HCT116 (cell line): ENCODE measurements around the gene SAV1. TPM values are rescaled to one million over a fixed set of nuclear protein-coding genes. Genes with fewer than 3 reads are reported as not detected.
A peak's percentile ranks its signal among the peaks of the same experiment; 100 is the strongest.

Source experiments
- ATAC-seq: fragments of 200-7000 bp; cut with Tn5 transposase; 2 replicates; pipeline ENCODE4 v1.9.1; 2020; ENCODE audit warnings: mild to moderate bottlenecking, moderate library complexity
- BruUV-seq: library from RNA; stranded (reverse); fragments of 400-500 nt; replicated peaks from 2 replicates; lab custom pipeline; 2021; lab: Mats Ljungman, UMichigan
- CTCF ChIA-PET: fragments of 300-600 bp; sonication (Branson Sonifier 250); formaldehyde crosslinking; loops from one replicate; lab custom pipeline; 2021; ENCODE audit warnings: antibody characterized with exemption; lab: Charles Lee
- POLR2A ChIA-PET: fragments of 300-600, 350-600 bp; sonication (Branson Sonifier 250); formaldehyde crosslinking; loops from one replicate; lab custom pipeline; 2021; ENCODE audit warnings: antibody characterized with exemption; lab: Charles Lee
- RAD21 ChIA-PET, 2 experiments: fragments of 300-600 bp; sonication (Branson Sonifier 250); formaldehyde crosslinking; loops; one replicate each; lab custom pipeline; 2023; ENCODE audit warnings: low total read pairs in 2 of 2; ENCODE audit not compliant: uncharacterized antibody in 2 of 2, unreplicated experiment in 2 of 2, low non-redundant PET in 1 of 2; lab: Charles Lee
- DNase-seq: peaks from one replicate; pipeline ENCODE4 v3.0.0-alpha.2; 2010; ENCODE audit warnings: low read depth, low spot score
- H2AFZ ChIP-seq: fragments of 200-600 bp; shearing (Covaris generic), sonication (generic); 2 replicates; pipeline ENCODE4 v1.6.1; 2017; ENCODE audit warnings: low read depth, mixed run types, mixed read lengths, antibody characterized with exemption, low read length; ENCODE audit not compliant: poor library complexity, severe bottlenecking
- H3K27ac ChIP-seq: 2 replicates; pipeline ENCODE4 v1.5.1; 2012; ENCODE audit warnings: low read depth, low read length
- H3K27me3 ChIP-seq: fragments of 200-600 bp; sonication (generic); 2 replicates; pipeline ENCODE4 v1.6.1; 2016; ENCODE audit warnings: mixed run types, low read length, mixed read lengths; ENCODE audit not compliant: insufficient read depth
- H3K36me3 ChIP-seq, 2 experiments: fragments of 200-500 bp in 1 of 2; fragments of 200-600 bp in 1 of 2; sonication (Bioruptor generic) in 1 of 2; sonication (generic) in 1 of 2; 2 replicates each; pipeline versions ENCODE4 v1.5.1 to v1.6.1; 2014 to 2016; ENCODE audit warnings: low read length in 2 of 2, inconsistent platforms in 1 of 2, mixed read lengths in 1 of 2, mixed run types in 1 of 2; ENCODE audit not compliant: insufficient read depth in 2 of 2, control insufficient read depth in 1 of 2
- H3K4me1 ChIP-seq, 2 experiments: fragments of 200-600 bp in 1 of 2; sonication (generic) in 1 of 2; 2 replicates each; pipeline versions ENCODE4 v1.5.1 to v1.6.1; 2012 to 2017; ENCODE audit warnings: low read length in 2 of 2, inconsistent platforms in 1 of 2, mild to moderate bottlenecking in 1 of 2, mixed read lengths in 1 of 2, mixed run types in 1 of 2, moderate library complexity in 1 of 2; ENCODE audit not compliant: insufficient read depth in 2 of 2, control insufficient read depth in 1 of 2
- H3K4me2 ChIP-seq: fragments of 200-600 bp; sonication (generic); 2 replicates; pipeline ENCODE4 v1.6.1; 2017; ENCODE audit warnings: mixed run types, low read length, mixed read lengths
- H3K4me3 ChIP-seq, 2 experiments: fragments of 200-600 bp in 1 of 2; sonication (generic) in 1 of 2; replicated peaks in 1 of 2; 2 replicates each; pipeline ENCODE4 v1.5.1; 2011 to 2016; ENCODE audit warnings: low read length in 2 of 2, control low read depth in 1 of 2, low read depth in 1 of 2, mild to moderate bottlenecking in 1 of 2, mixed read lengths in 1 of 2, mixed run types in 1 of 2
- H3K79me2 ChIP-seq: fragments of 200-600 bp; sonication (generic); 2 replicates; pipeline ENCODE4 v1.6.1; 2017; ENCODE audit warnings: mild to moderate bottlenecking, mixed run types, low read length, moderate library complexity, mixed read lengths; ENCODE audit not compliant: insufficient read depth
- H3K9ac ChIP-seq: fragments of 200-600 bp; sonication (generic); 2 replicates; pipeline ENCODE4 v1.6.1; 2016; ENCODE audit warnings: low read length, mixed read lengths
- H3K9me2 ChIP-seq: fragments of 200-600 bp; sonication (generic), shearing (Covaris generic); 2 replicates; pipeline ENCODE4 v1.6.1; 2017; ENCODE audit warnings: mixed run types, mild to moderate bottlenecking, moderate library complexity; ENCODE audit not compliant: insufficient read depth
- H3K9me3 ChIP-seq, 2 experiments: fragments of 200-500 bp in 1 of 2; fragments of 200-600 bp in 1 of 2; sonication (Bioruptor generic) in 1 of 2; sonication (generic) in 1 of 2; 2 replicates each; pipeline ENCODE4 v1.6.1; 2014 to 2017; ENCODE audit warnings: low read length in 2 of 2, mixed read lengths in 2 of 2, inconsistent platforms in 1 of 2, low read depth in 1 of 2, mild to moderate bottlenecking in 1 of 2, mixed run types in 1 of 2, moderate library complexity in 1 of 2; ENCODE audit not compliant: control insufficient read depth in 1 of 2, insufficient read depth in 1 of 2
- H4K20me1 ChIP-seq: fragments of 200-600 bp; sonication (generic), shearing (Covaris generic); 2 replicates; pipeline ENCODE4 v1.6.1; 2017; ENCODE audit warnings: mixed run types, mild to moderate bottlenecking, moderate library complexity; ENCODE audit not compliant: insufficient read depth
- CBX3 ChIP-seq: IDR thresholded peaks from 2 replicates; pipeline ENCODE4 v1.6.1; 2012; ENCODE audit warnings: low read depth
- CEBPB ChIP-seq: IDR thresholded peaks from 2 replicates; pipeline ENCODE4 v1.6.1; 2012; ENCODE audit warnings: low read depth
- EGR1 ChIP-seq: IDR thresholded peaks from 2 replicates; pipeline ENCODE4 v1.6.1; 2012; ENCODE audit warnings: low read depth
- ELF1 ChIP-seq: IDR thresholded peaks from 2 replicates; pipeline ENCODE4 v1.6.1; 2012; ENCODE audit warnings: low read depth, borderline replicate concordance
- EZH2 ChIP-seq: fragments of 200-600 bp; sonication (generic); IDR thresholded peaks from 2 replicates; pipeline ENCODE4 v1.6.1; 2017; ENCODE audit warnings: antibody characterized with exemption, mixed run types
- EZH2phosphoT487 ChIP-seq: fragments of 200-600 bp; IDR thresholded peaks from 2 replicates; pipeline ENCODE4 v1.6.1; 2018; ENCODE audit warnings: antibody characterized with exemption, borderline replicate concordance
- FOSL1 ChIP-seq: IDR thresholded peaks from 2 replicates; pipeline ENCODE4 v1.6.1; 2012; ENCODE audit warnings: low read depth
- JUND ChIP-seq: IDR thresholded peaks from 2 replicates; pipeline ENCODE4 v1.6.1; 2012
- RAD21 ChIP-seq: IDR thresholded peaks from 2 replicates; pipeline ENCODE4 v1.6.1; 2012; ENCODE audit warnings: low read depth, mild to moderate bottlenecking
- SIN3A ChIP-seq: IDR thresholded peaks from 2 replicates; pipeline ENCODE4 v1.6.1; 2012; ENCODE audit warnings: low read depth
- SP1 ChIP-seq: IDR thresholded peaks from 2 replicates; pipeline ENCODE4 v1.6.1; 2012; ENCODE audit warnings: low read depth
- TCF7L2 ChIP-seq: IDR thresholded peaks from 2 replicates; pipeline ENCODE4 v1.7.0; 2011; ENCODE audit warnings: borderline replicate concordance, inconsistent platforms; ENCODE audit not compliant: insufficient read depth, insufficient read length; ENCODE audit errors: extremely low read depth
- ZNF274 ChIP-seq: fragments of 200-500 bp; sonication (Bioruptor generic); IDR thresholded peaks from 2 replicates; pipeline ENCODE4 v1.6.1; 2014; ENCODE audit warnings: mild to moderate bottlenecking, low read depth, low read length, inconsistent platforms
- intact Hi-C: fragments of 100-400 bp; cut with micrococcal nuclease; formaldehyde crosslinking; loops from 2 replicates; pipeline ENCODE4 v1.10.0; 2022
- total RNA-seq: library from RNA; stranded (reverse); gene quantifications from one replicate; pipeline ENCODE4 v1.2.1, GENCODE V29; 2021; ENCODE audit not compliant: unreplicated experiment
- TF ChIP-seq, protein P1 (sequence below): IDR thresholded peaks from 2 replicates; pipeline ENCODE4 v1.6.1; 2012
- TF ChIP-seq, protein P2 (sequence below): IDR thresholded peaks from 2 replicates; pipeline ENCODE4 v1.6.1; 2011; ENCODE audit warnings: mild to moderate bottlenecking, low read length, moderate library complexity; ENCODE audit not compliant: insufficient replicate concordance; ENCODE audit errors: extremely low read depth
- TF ChIP-seq, protein P3 (sequence below), 3 experiments: fragments of 200-600 bp in 1 of 3; sonication (generic) in 1 of 3; IDR thresholded peaks in 2 of 3; conservative IDR thresholded peaks in 1 of 3; 2 replicates each; pipeline ENCODE4 v1.5.1; 2012 to 2017; ENCODE audit warnings: low read depth in 2 of 3, low read length in 2 of 3, antibody characterized with exemption in 1 of 3, borderline replicate concordance in 1 of 3, control low read depth in 1 of 3, mild to moderate bottlenecking in 1 of 3, mixed read lengths in 1 of 3, mixed run types in 1 of 3, moderate library complexity in 1 of 3; ENCODE audit not compliant: insufficient read depth in 1 of 3

Gene SAV1
- total RNA-seq, 1 experiment from 2014 or later, result 38.0 TPM

DNA sequence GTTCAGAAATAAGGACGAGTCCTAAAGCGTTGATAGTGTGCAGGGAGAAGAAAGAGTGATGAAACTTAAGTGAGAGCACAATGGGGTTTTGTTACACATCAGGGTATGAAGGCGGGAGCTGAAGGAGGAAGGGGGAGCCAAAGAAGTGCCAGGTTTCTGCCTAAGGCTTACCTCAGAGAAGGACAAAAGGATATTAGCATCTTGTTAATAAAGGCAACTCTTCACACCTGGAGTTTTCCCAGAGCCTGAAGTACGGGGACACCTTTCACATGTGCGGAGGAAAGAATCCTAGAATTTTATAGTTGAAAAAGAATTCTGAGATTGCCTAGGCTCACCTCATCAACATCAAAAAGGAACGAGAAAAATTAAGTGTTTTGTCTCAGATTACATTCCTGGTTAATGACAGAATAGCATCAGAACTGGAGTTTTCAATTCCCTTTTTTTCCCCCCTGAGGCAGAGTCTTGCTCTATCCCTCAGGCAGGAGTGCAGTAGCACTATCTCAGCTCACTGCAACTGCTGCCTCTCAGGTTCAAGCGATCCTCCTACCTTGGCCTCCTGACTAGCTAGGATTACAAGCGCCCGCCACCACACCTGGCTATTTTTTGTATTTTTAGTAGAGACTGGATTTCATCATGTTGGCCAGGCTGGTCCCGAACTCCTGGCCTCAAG is 2.2 kb upstream of the SAV1 start:
- Histone ChIP-seq H3K9me2 (no peaks in the 10 kb centered on the region), H3K4me2 (peak overlapping the region; percentile 76), H3K36me3 (no peaks in the 10 kb centered on the region), H3K27ac (peak overlapping the region; percentile 1; the same call in 1 of the 2 replicates)
- RAD21 ChIA-PET, result no interaction called here
- intact Hi-C loops, result no loop called here
- DNase-seq, result no peak
- TF ChIP-seq EZH2 (no peak), EZH2phosphoT487 (no peak), CBX3 (no peak), EGR1 (no peak), JUND (no peak), TCF7L2 (no peak), CEBPB (no peak), SIN3A (no peak), ZNF274 (no peak), RAD21 (no peak), SP1 (no peak), ELF1 (no peak), FOSL1 (no peak)
- TF ChIP-seq, protein P1, sequence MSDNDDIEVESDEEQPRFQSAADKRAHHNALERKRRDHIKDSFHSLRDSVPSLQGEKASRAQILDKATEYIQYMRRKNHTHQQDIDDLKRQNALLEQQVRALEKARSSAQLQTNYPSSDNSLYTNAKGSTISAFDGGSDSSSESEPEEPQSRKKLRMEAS, result no peak
- TF ChIP-seq, protein P2, sequence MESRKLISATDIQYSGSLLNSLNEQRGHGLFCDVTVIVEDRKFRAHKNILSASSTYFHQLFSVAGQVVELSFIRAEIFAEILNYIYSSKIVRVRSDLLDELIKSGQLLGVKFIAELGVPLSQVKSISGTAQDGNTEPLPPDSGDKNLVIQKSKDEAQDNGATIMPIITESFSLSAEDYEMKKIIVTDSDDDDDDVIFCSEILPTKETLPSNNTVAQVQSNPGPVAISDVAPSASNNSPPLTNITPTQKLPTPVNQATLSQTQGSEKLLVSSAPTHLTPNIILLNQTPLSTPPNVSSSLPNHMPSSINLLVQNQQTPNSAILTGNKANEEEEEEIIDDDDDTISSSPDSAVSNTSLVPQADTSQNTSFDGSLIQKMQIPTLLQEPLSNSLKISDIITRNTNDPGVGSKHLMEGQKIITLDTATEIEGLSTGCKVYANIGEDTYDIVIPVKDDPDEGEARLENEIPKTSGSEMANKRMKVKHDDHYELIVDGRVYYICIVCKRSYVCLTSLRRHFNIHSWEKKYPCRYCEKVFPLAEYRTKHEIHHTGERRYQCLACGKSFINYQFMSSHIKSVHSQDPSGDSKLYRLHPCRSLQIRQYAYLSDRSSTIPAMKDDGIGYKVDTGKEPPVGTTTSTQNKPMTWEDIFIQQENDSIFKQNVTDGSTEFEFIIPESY, result no peak
- TF ChIP-seq, protein P3, sequence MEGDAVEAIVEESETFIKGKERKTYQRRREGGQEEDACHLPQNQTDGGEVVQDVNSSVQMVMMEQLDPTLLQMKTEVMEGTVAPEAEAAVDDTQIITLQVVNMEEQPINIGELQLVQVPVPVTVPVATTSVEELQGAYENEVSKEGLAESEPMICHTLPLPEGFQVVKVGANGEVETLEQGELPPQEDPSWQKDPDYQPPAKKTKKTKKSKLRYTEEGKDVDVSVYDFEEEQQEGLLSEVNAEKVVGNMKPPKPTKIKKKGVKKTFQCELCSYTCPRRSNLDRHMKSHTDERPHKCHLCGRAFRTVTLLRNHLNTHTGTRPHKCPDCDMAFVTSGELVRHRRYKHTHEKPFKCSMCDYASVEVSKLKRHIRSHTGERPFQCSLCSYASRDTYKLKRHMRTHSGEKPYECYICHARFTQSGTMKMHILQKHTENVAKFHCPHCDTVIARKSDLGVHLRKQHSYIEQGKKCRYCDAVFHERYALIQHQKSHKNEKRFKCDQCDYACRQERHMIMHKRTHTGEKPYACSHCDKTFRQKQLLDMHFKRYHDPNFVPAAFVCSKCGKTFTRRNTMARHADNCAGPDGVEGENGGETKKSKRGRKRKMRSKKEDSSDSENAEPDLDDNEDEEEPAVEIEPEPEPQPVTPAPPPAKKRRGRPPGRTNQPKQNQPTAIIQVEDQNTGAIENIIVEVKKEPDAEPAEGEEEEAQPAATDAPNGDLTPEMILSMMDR (IDR thresholded peaks at IDR 0.05 in 2 of 3, conservative IDR thresholded peaks at IDR 0.05 in 1 of 3; ENCODE audit: borderline replicate concordance in 1 of 3, insufficient read depth in 1 of 3, low read depth in 2 of 3, low read length in 2 of 3), result no peak
- TF ChIP-seq, all 23 proteins: peak for 0
- ATAC-seq, result no peak
- Histone ChIP-seq H4K20me1 (peaks cover 5% of the 10 kb centered on the region; the same call in 1 of the 2 replicates), H3K4me3 (no peak overlapping the region), H3K79me2 (peaks cover 25% of the 10 kb centered on the region), H3K9me3 (no peaks in the 10 kb centered on the region), H2AFZ (peak overlapping the region; percentile 42), H3K9ac (0 out of 2 replicates have a peak overlapping the region, but pooled peaks have one; percentile 80), H3K27me3 (no peaks in the 10 kb centered on the region), H3K4me1 (peaks cover 20 to 46% of the 10 kb centered on the region in 2 experiments)
- ChIA-PET POLR2A (no interaction called here), CTCF (interaction anchor here (1.5 kb wide), 1 partner anchor 107 kb away, joined by 5 read pairs; no protein-coding TSS in a partner anchor)
- no TSS peak for BruUV-seq
